ENCODE measurements around the gene EIF4A2. TPM values are rescaled to one million over a fixed set of nuclear protein-coding genes. Genes with fewer than 3 reads are reported as not detected.

EIF4A2 gene
- total RNA-seq, 1 experiment from 2014 or later: 523 TPM

- peak overlapping the region; percentile 25 for H3K4me3 ChIP-seq (ENCODE audit: insufficient read depth, low read depth, low read length)
- H3K36me3 ChIP-seq (replicated peaks; ENCODE audit: control insufficient read depth, insufficient read depth, low read length): no peaks in the 10 kb centered on the region
- peaks cover 3% of the 10 kb centered on the region for H3K27me3 ChIP-seq (ENCODE audit: control insufficient read depth, insufficient read depth, low read length)
- peak; percentile 65 for DNase-seq
Observed at GRCh38 chr3:186772701-186773417, 10.5 kb upstream of the EIF4A2 start.

- H3K27me3 ChIP-seq (ENCODE audit: control insufficient read depth, insufficient read depth, low read length): peaks cover 3% of the 10 kb centered on the region
- no peak overlapping the region for H3K4me3 ChIP-seq (ENCODE audit: insufficient read depth, low read depth, low read length)
- peak; percentile 60 for DNase-seq
- no peaks in the 10 kb centered on the region for H3K36me3 ChIP-seq (replicated peaks; ENCODE audit: control insufficient read depth, insufficient read depth, low read length)
Observed at GRCh38 chr3:186775999-186776398, 7.4 kb upstream of the EIF4A2 start.

GRCh38 chr3:186779204-186779603 lies 4.2 kb upstream of the EIF4A2 start:
- no peak for DNase-seq
- no peak overlapping the region for H3K4me3 ChIP-seq (ENCODE audit: insufficient read depth, low read depth, low read length)
- no peaks in the 10 kb centered on the region for H3K27me3 ChIP-seq (ENCODE audit: control insufficient read depth, insufficient read depth, low read length)
- peaks cover under 1% of the 10 kb centered on the region for H3K36me3 ChIP-seq (replicated peaks; ENCODE audit: control insufficient read depth, insufficient read depth, low read length)

GRCh38 chr3:186782542-186783057 lies 777 bp upstream of the EIF4A2 start:
- H3K27me3 ChIP-seq (ENCODE audit: control insufficient read depth, insufficient read depth, low read length): no peaks in the 10 kb centered on the region
- DNase-seq: no peak
- H3K4me3 ChIP-seq (ENCODE audit: insufficient read depth, low read depth, low read length): peak overlapping the region; percentile 99
- H3K36me3 ChIP-seq (replicated peaks; ENCODE audit: control insufficient read depth, insufficient read depth, low read length): peaks cover 32% of the 10 kb centered on the region

- peak; percentile 73 for DNase-seq
- peak overlapping the region; percentile 99 for H3K4me3 ChIP-seq (ENCODE audit: insufficient read depth, low read depth, low read length)
- peaks cover 44% of the 10 kb centered on the region for H3K36me3 ChIP-seq (replicated peaks; ENCODE audit: control insufficient read depth, insufficient read depth, low read length)
- H3K27me3 ChIP-seq (ENCODE audit: control insufficient read depth, insufficient read depth, low read length): no peaks in the 10 kb centered on the region
Observed at GRCh38 chr3:186783731-186784515, 546 bp downstream of the EIF4A2 start.

- no peaks in the 10 kb centered on the region for H3K27me3 ChIP-seq (ENCODE audit: control insufficient read depth, insufficient read depth, low read length)
- peaks cover 46% of the 10 kb centered on the region for H3K36me3 ChIP-seq (replicated peaks; ENCODE audit: control insufficient read depth, insufficient read depth, low read length)
- H3K4me3 ChIP-seq (ENCODE audit: insufficient read depth, low read depth, low read length): peak overlapping the region; percentile 99
- DNase-seq: no peak
Observed at GRCh38 chr3:186784820-186785494, 1.6 kb downstream of the EIF4A2 start.

GRCh38 chr3:186785495-186786018 lies 2.2 kb downstream of the EIF4A2 start:
- H3K27me3 ChIP-seq (ENCODE audit: control insufficient read depth, insufficient read depth, low read length): no peaks in the 10 kb centered on the region
- DNase-seq: no peak
- peaks cover 46% of the 10 kb centered on the region for H3K36me3 ChIP-seq (replicated peaks; ENCODE audit: control insufficient read depth, insufficient read depth, low read length)
- peak overlapping the region; percentile 99 for H3K4me3 ChIP-seq (ENCODE audit: insufficient read depth, low read depth, low read length)

GRCh38 chr3:186786922-186787321 lies 3.5 kb downstream of the EIF4A2 start:
- H3K4me3 ChIP-seq (ENCODE audit: insufficient read depth, low read depth, low read length): no peak overlapping the region
- H3K27me3 ChIP-seq (ENCODE audit: control insufficient read depth, insufficient read depth, low read length): no peaks in the 10 kb centered on the region
- no peak for DNase-seq
- peaks cover 49% of the 10 kb centered on the region for H3K36me3 ChIP-seq (replicated peaks; ENCODE audit: control insufficient read depth, insufficient read depth, low read length)

- Histone ChIP-seq H3K36me3 (replicated peaks; ENCODE audit: control insufficient read depth, insufficient read depth, low read length) (peaks cover 52% of the 10 kb centered on the region), H3K4me3 (ENCODE audit: insufficient read depth, low read depth, low read length) (no peak overlapping the region)
- no peak for DNase-seq
Observed at GRCh38 chr3:186787642-186788481, 4.5 kb downstream of the EIF4A2 start.

GRCh38 chr3:186788482-186789370 lies 5.3 kb downstream of the EIF4A2 start:
- H3K36me3 ChIP-seq (replicated peaks; ENCODE audit: control insufficient read depth, insufficient read depth, low read length): peaks cover 55% of the 10 kb centered on the region
- H3K4me3 ChIP-seq (ENCODE audit: insufficient read depth, low read depth, low read length): no peak overlapping the region
- no peak for DNase-seq
- H3K27me3 ChIP-seq (ENCODE audit: control insufficient read depth, insufficient read depth, low read length): no peaks in the 10 kb centered on the region

More at GRCh38 chr3:186787642-186788481, 4.5 kb downstream of the EIF4A2 start:
- no peaks in the 10 kb centered on the region for H3K27me3 ChIP-seq (ENCODE audit: control insufficient read depth, insufficient read depth, low read length)

GRCh38 chr3:186789554-186790260 lies 6.3 kb downstream of the EIF4A2 start:
- peaks cover 55% of the 10 kb centered on the region for H3K36me3 ChIP-seq (replicated peaks; ENCODE audit: control insufficient read depth, insufficient read depth, low read length)
- DNase-seq: no peak
- H3K4me3 ChIP-seq (ENCODE audit: insufficient read depth, low read depth, low read length): no peak overlapping the region
- H3K27me3 ChIP-seq (ENCODE audit: control insufficient read depth, insufficient read depth, low read length): no peaks in the 10 kb centered on the region

GRCh38 chr3:186790261-186790981 lies 7.0 kb downstream of the EIF4A2 start:
- no peaks in the 10 kb centered on the region for H3K27me3 ChIP-seq (ENCODE audit: control insufficient read depth, insufficient read depth, low read length)
- no peak overlapping the region for H3K4me3 ChIP-seq (ENCODE audit: insufficient read depth, low read depth, low read length)
- H3K36me3 ChIP-seq (replicated peaks; ENCODE audit: control insufficient read depth, insufficient read depth, low read length): peaks cover 50% of the 10 kb centered on the region
- no peak for DNase-seq

Measured in H7 (cell line).